Thyroid gland (tissue), 4 donors: ENCODE results near the gene RAB3B.

ENCODE experiments used
- POLR2A ChIP-seq, 2 donors: fragments of 450-650 bp; IDR thresholded peaks; one replicate each; pipeline ENCODE4 v1.6.1; 2017; ENCODE audit warnings: antibody characterized with exemption in 2 of 2, mild to moderate bottlenecking in 2 of 2, moderate library complexity in 1 of 2
- TF ChIP-seq, protein P1 (sequence below), 6 experiments: fragments of 200-600 bp in 3 of 6; fragments of 450-650 bp in 3 of 6; sonication (generic) in 3 of 6; IDR thresholded peaks; one replicate each; pipeline ENCODE4 v1.5.1; 2016 to 2019; ENCODE audit warnings: antibody characterized with exemption in 6 of 6, mild to moderate bottlenecking in 2 of 6, inconsistent platforms in 1 of 6, moderate library complexity in 1 of 6

GRCh38 chr1:51969038-51969705 lies 21.3 kb downstream of the RAB3B start:
- TF ChIP-seq, protein P1, sequence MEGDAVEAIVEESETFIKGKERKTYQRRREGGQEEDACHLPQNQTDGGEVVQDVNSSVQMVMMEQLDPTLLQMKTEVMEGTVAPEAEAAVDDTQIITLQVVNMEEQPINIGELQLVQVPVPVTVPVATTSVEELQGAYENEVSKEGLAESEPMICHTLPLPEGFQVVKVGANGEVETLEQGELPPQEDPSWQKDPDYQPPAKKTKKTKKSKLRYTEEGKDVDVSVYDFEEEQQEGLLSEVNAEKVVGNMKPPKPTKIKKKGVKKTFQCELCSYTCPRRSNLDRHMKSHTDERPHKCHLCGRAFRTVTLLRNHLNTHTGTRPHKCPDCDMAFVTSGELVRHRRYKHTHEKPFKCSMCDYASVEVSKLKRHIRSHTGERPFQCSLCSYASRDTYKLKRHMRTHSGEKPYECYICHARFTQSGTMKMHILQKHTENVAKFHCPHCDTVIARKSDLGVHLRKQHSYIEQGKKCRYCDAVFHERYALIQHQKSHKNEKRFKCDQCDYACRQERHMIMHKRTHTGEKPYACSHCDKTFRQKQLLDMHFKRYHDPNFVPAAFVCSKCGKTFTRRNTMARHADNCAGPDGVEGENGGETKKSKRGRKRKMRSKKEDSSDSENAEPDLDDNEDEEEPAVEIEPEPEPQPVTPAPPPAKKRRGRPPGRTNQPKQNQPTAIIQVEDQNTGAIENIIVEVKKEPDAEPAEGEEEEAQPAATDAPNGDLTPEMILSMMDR (IDR thresholded peaks at IDR 0.05), result no peak
- no peak for TF ChIP-seq POLR2A (IDR thresholded peaks at IDR 0.05)
